Body of pancreas (tissue), 4 donors: ENCODE data around the gene LRRC7.

Experiments used
- POLR2A ChIP-seq, 3 donors: fragments of 450-650 bp; IDR thresholded peaks; one replicate each; pipeline ENCODE4 v1.6.1; 2016; ENCODE audit warnings: antibody characterized with exemption in 3 of 3, mild to moderate bottlenecking in 2 of 3
- TF ChIP-seq, protein P1 (sequence below), 7 experiments: fragments of 450-650 bp in 4 of 7; fragments of 200-600 bp in 3 of 7; sonication (generic) in 3 of 7; IDR thresholded peaks; one replicate each; pipeline ENCODE4 v1.5.1; 2016 to 2019; ENCODE audit warnings: antibody characterized with exemption in 7 of 7

DNA sequence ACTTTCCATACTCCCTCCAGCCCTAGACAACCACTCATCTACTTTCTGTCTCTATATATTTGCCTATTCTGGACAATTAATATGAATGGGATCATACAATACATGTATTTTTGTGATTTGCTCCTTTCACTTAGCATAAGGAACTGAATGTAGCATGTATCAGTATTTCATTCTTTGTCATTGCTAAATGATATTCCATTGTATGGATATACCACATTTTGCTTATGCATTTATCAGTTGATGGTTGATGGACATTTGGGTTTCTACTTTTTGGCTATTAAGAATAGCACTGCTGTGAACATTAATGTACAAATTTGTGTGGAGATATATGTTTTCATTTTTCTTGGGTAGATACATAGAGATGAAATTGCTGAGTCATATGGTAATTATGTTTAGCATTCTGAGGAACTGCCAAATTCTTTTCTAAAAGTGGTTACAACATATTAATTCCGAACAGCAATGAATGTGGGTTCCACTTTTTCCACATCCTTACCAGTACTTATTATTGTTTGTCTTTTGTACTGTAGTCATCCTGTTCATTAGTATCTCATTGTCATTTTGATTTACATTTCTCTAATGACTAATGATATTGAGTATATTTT lies 516.7 kb downstream of the LRRC7 start:
- TF ChIP-seq, protein P1, sequence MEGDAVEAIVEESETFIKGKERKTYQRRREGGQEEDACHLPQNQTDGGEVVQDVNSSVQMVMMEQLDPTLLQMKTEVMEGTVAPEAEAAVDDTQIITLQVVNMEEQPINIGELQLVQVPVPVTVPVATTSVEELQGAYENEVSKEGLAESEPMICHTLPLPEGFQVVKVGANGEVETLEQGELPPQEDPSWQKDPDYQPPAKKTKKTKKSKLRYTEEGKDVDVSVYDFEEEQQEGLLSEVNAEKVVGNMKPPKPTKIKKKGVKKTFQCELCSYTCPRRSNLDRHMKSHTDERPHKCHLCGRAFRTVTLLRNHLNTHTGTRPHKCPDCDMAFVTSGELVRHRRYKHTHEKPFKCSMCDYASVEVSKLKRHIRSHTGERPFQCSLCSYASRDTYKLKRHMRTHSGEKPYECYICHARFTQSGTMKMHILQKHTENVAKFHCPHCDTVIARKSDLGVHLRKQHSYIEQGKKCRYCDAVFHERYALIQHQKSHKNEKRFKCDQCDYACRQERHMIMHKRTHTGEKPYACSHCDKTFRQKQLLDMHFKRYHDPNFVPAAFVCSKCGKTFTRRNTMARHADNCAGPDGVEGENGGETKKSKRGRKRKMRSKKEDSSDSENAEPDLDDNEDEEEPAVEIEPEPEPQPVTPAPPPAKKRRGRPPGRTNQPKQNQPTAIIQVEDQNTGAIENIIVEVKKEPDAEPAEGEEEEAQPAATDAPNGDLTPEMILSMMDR (IDR thresholded peaks at IDR 0.05), result no peak
- no peak for TF ChIP-seq POLR2A (IDR thresholded peaks at IDR 0.05)
